A673 (cell line): Measurements from ENCODE around the gene NEURL1. TPM values are rescaled to one million over a fixed set of nuclear protein-coding genes. Genes with fewer than 3 reads are reported as not detected.

Experiments used
- BruUV-seq: library from RNA; stranded (reverse); fragments of 400-500 nt; replicated peaks from 2 replicates; lab custom pipeline; 2021; lab: Mats Ljungman, UMichigan
- CTCF ChIA-PET: fragments of 300-600 bp; sonication (Branson Sonifier 250); formaldehyde crosslinking; loops from one replicate; lab custom pipeline; 2022; ENCODE audit warnings: antibody characterized with exemption; lab: Charles Lee
- POLR2A ChIA-PET: fragments of 300-600 bp; sonication (Branson Sonifier 250); formaldehyde crosslinking; loops from one replicate; lab custom pipeline; 2022; ENCODE audit warnings: antibody characterized with exemption; ENCODE audit not compliant: low non-redundant PET; lab: Charles Lee
- DNase-seq: peaks from one replicate; pipeline ENCODE4 v3.0.0-alpha.2; 2015; ENCODE audit warnings: low spot score
- H3K27ac ChIP-seq: fragments of 200-600 bp; sonication (generic); 2 replicates; pipeline ENCODE4 v1.5.1; 2016; ENCODE audit warnings: mixed run types, low read depth, mild to moderate bottlenecking, mixed read lengths, antibody characterized with exemption, low read length; ENCODE audit not compliant: poor library complexity, severe bottlenecking
- H3K27me3 ChIP-seq: fragments of 200-600 bp; sonication (generic); replicated peaks from 2 replicates; pipeline ENCODE4 v1.6.1; 2017; ENCODE audit warnings: mixed run types, low read depth, mild to moderate bottlenecking, mixed read lengths, antibody characterized with exemption, low read length; ENCODE audit not compliant: insufficient read depth, poor library complexity
- H3K36me3 ChIP-seq: fragments of 200-600 bp; sonication (generic); 2 replicates; pipeline ENCODE4 v1.6.1; 2016; ENCODE audit warnings: mixed run types, mild to moderate bottlenecking, mixed read lengths, antibody characterized with exemption, low read length; ENCODE audit not compliant: insufficient read depth, poor library complexity, severe bottlenecking
- H3K4me1 ChIP-seq: fragments of 200-600 bp; sonication (generic); 2 replicates; pipeline ENCODE4 v1.6.1; 2017; ENCODE audit warnings: mixed run types, mild to moderate bottlenecking, mixed read lengths, antibody characterized with exemption, low read length; ENCODE audit not compliant: insufficient read depth, poor library complexity, severe bottlenecking
- H3K4me3 ChIP-seq: fragments of 200-600 bp; sonication (generic); 2 replicates; pipeline ENCODE4 v1.5.1; 2016; ENCODE audit warnings: low read depth, mixed run types, mild to moderate bottlenecking, mixed read lengths, low read length; ENCODE audit not compliant: poor library complexity, severe bottlenecking
- H3K9me3 ChIP-seq: fragments of 200-600 bp; sonication (generic); 2 replicates; pipeline ENCODE4 v1.6.1; 2016; ENCODE audit warnings: mixed run types, low read depth, mild to moderate bottlenecking, mixed read lengths, antibody characterized with exemption, low read length; ENCODE audit not compliant: poor library complexity, severe bottlenecking
- CTCF ChIP-seq: fragments of 300-800, 200-600 bp; sonication (generic); conservative IDR thresholded peaks from 2 replicates; pipeline ENCODE4 v1.5.1; 2017; ENCODE audit warnings: low read depth, mild to moderate bottlenecking, antibody characterized with exemption, low read length, moderate library complexity, mixed read lengths
- EZH2 ChIP-seq: fragments of 200-600 bp; sonication (generic); IDR thresholded peaks from 2 replicates; pipeline ENCODE4 v1.6.1; 2017; ENCODE audit warnings: borderline replicate concordance, low read depth, mild to moderate bottlenecking, mixed read lengths, antibody characterized with exemption, low read length; ENCODE audit not compliant: poor library complexity, severe bottlenecking
- intact Hi-C: fragments of 100-400 bp; cut with micrococcal nuclease; formaldehyde crosslinking; loops from one replicate; pipeline ENCODE4 v1.10.0; 2022; ENCODE audit not compliant: unreplicated experiment
- total RNA-seq: library from RNA; stranded (reverse); gene quantifications from 2 replicates; pipeline ENCODE4 v1.2.3, GENCODE V29; 2021

Gene NEURL1
- total RNA-seq, 1 experiment from 2014 or later: 0.52 TPM

- no peaks in the 10 kb centered on the region for H3K9me3 ChIP-seq
- no peak overlapping the region for H3K4me3 ChIP-seq
- H3K27ac ChIP-seq: no peak overlapping the region
- ChIA-PET POLR2A (no interaction called here), CTCF (no interaction called here)
- DNase-seq: no peak
- TF ChIP-seq CTCF: no peak
- TF ChIP-seq EZH2: no peak
- intact Hi-C loops: no loop called here
- no peaks in the 10 kb centered on the region for H3K27me3 ChIP-seq
- H3K4me1 ChIP-seq: no peaks in the 10 kb centered on the region
- BruUV-seq: no TSS peak
- H3K36me3 ChIP-seq: no peaks in the 10 kb centered on the region
Measured at GRCh38 chr10:103638948-103639347, 145.4 kb downstream of the NEURL1 start.

- no peaks in the 10 kb centered on the region for H3K9me3 ChIP-seq
- H3K4me3 ChIP-seq: no peak overlapping the region
- H3K27me3 ChIP-seq: no peaks in the 10 kb centered on the region
- H3K4me1 ChIP-seq: no peaks in the 10 kb centered on the region
- H3K36me3 ChIP-seq: peaks cover 3% of the 10 kb centered on the region
- no peak overlapping the region for H3K27ac ChIP-seq
- intact Hi-C loops: no loop called here
- no TSS peak for BruUV-seq
- ChIA-PET POLR2A (no interaction called here), CTCF (no interaction called here)
- no peak for DNase-seq
- no peak for TF ChIP-seq EZH2
- no peak for TF ChIP-seq CTCF
Measured at GRCh38 chr10:103640436-103641181, 147.1 kb downstream of the NEURL1 start.

- ChIA-PET CTCF (no interaction called here), POLR2A (no interaction called here)
- TF ChIP-seq EZH2 (no peak), CTCF (no peak)
- intact Hi-C loops: no loop called here
- Histone ChIP-seq H3K4me1 (no peaks in the 10 kb centered on the region), H3K27ac (no peak overlapping the region), H3K9me3 (no peaks in the 10 kb centered on the region), H3K27me3 (no peaks in the 10 kb centered on the region), H3K4me3 (no peak overlapping the region), H3K36me3 (peaks cover 3% of the 10 kb centered on the region)
- no peak for DNase-seq
- no TSS peak for BruUV-seq
Measured at GRCh38 chr10:103641326-103641725, 147.8 kb downstream of the NEURL1 start.

Other genes with a start within 250 kb of the NEURL1 start
- not detected in 2 replicates for gene RPEL1, start 247.8 kb upstream of the NEURL1 start, total RNA-seq
- 14.1 and 16.2 TPM in 2 replicates for gene INA, start 216.6 kb upstream of the NEURL1 start, total RNA-seq
- 22.5 and 25.3 TPM in 2 replicates for gene PCGF6, start 142.6 kb upstream of the NEURL1 start, total RNA-seq
- 13.6 and 13.7 TPM in 2 replicates for gene TAF5, start 125.7 kb upstream of the NEURL1 start, total RNA-seq
- gene ATP5MK, start 97.2 kb upstream of the NEURL1 start, total RNA-seq: 393 and 426 TPM in 2 replicates
- 68.6 and 78.1 TPM in 2 replicates for gene PDCD11, start 97.1 kb upstream of the NEURL1 start, total RNA-seq
- 5.9 TPM in 2 replicates for gene CALHM2, start 41.3 kb upstream of the NEURL1 start, total RNA-seq
- not detected in 2 replicates for gene CALHM1, start 34.8 kb upstream of the NEURL1 start, total RNA-seq
- not detected in 2 replicates for gene CALHM3, start 14.5 kb upstream of the NEURL1 start, total RNA-seq